Activated CD8-positive, alpha-beta T cell treated with anti-CD3 and anti-CD28 coated beads for 36 hours (primary cell): ENCODE data around the gene ANAPC13. TPM values are rescaled to one million over a fixed set of nuclear protein-coding genes. Genes with fewer than 3 reads are reported as not detected.

Experiments
- ATAC-seq: fragments of 200-7000 bp; cut with Tn5 transposase; one replicate; pipeline ENCODE4 v1.10.0; 2021; ENCODE audit warnings: mild to moderate bottlenecking, moderate library complexity
- CTCF ChIA-PET: fragments of 350-600 bp; sonication (Branson Sonifier 250); formaldehyde crosslinking; loops from one replicate; lab custom pipeline; 2021; ENCODE audit warnings: antibody characterized with exemption; lab: Charles Lee
- POLR2A ChIA-PET: fragments of 350-600 bp; sonication (Branson Sonifier 250); formaldehyde crosslinking; loops from one replicate; lab custom pipeline; 2021; ENCODE audit warnings: antibody characterized with exemption; lab: Charles Lee
- DNase-seq: peaks from one replicate; pipeline ENCODE4 v3.0.0-alpha.2; 2020
- H3K27ac Mint-ChIP-seq: one replicate; pipeline ENCODE4 v1.8.0; 2021; ENCODE audit warnings: mild to moderate bottlenecking, mixed read lengths
- H3K27me3 Mint-ChIP-seq: one replicate; pipeline ENCODE4 v1.8.0; 2021; ENCODE audit warnings: mixed read lengths
- H3K36me3 Mint-ChIP-seq: one replicate; pipeline ENCODE4 v1.8.0; 2021; ENCODE audit warnings: low read depth, mixed read lengths
- H3K4me1 Mint-ChIP-seq: one replicate; pipeline ENCODE4 v1.8.0; 2021; ENCODE audit warnings: low read depth, mixed read lengths
- H3K4me3 Mint-ChIP-seq: one replicate; pipeline ENCODE4 v1.8.0; 2021; ENCODE audit warnings: mild to moderate bottlenecking, moderate library complexity, mixed read lengths
- H3K9me3 Mint-ChIP-seq: one replicate; pipeline ENCODE4 v1.8.0; 2021; ENCODE audit warnings: mixed read lengths
- intact Hi-C: fragments of 100-400 bp; cut with micrococcal nuclease; formaldehyde crosslinking; loops from one replicate; pipeline ENCODE4 v1.10.0; 2022
- total RNA-seq, 2 experiments: library from RNA; stranded (reverse); gene quantifications; one replicate each; pipeline ENCODE4 v1.2.3, GENCODE V29; 2021
- TF ChIP-seq, protein P1 (sequence below): fragments of 200-600 bp; IDR thresholded peaks from one replicate; pipeline ENCODE4 v1.8.0; 2022; ENCODE audit warnings: antibody characterized with exemption, mild to moderate bottlenecking

ANAPC13 gene
- total RNA-seq, 2 experiments from 2014 or later: 27.3 to 28.0 TPM

DNA sequence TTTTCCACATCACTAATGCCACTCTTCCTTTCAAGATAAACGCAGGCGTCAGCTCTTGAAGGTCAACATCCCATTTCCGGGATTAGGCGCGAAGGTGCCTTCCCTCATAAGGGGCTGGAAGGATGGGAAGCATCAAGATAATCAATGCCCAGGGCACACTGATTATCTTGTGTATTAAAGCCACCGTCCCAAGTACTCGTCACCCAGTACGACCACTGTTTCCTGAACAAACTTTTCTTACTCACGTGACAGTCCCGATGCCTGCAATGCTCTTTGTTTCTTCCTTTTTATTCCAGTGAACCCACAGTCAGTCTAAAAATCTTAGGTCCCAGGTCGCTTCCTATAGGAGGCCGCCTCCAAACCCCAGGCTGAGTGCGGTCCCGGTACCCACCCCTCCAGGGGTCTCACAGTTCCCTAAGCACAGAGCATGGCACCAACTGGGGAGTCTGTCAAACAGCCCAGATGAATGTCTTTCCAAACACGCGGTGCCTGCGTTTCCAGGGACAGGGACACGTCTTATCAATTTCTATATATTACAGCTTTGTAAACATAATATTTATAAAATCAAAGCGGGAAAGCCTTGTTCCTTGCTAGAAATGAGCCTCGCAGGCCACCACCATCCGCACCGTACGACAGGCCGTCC lies 589 bp downstream of the ANAPC13 start:
- no peaks in the 10 kb centered on the region for H3K9me3 Mint-ChIP-seq
- POLR2A ChIA-PET: interaction anchor here (1.0 to 1.8 kb wide), 6 partner anchors 8 to 253 kb away, joined by 3 to 6 read pairs (median 5); partner anchors contain the start of gene RYK
- peak overlapping the region; percentile 99 for H3K27ac Mint-ChIP-seq
- peaks cover 43% of the 10 kb centered on the region for H3K4me1 Mint-ChIP-seq
- peaks cover 39% of the 10 kb centered on the region for H3K36me3 Mint-ChIP-seq
- CTCF ChIA-PET: interaction anchor here (1.2 to 8.0 kb wide), 4 partner anchors 10 to 273 kb away, joined by 3 to 68 read pairs (median 12); no protein-coding TSS in a partner anchor
- TF ChIP-seq, protein P1, sequence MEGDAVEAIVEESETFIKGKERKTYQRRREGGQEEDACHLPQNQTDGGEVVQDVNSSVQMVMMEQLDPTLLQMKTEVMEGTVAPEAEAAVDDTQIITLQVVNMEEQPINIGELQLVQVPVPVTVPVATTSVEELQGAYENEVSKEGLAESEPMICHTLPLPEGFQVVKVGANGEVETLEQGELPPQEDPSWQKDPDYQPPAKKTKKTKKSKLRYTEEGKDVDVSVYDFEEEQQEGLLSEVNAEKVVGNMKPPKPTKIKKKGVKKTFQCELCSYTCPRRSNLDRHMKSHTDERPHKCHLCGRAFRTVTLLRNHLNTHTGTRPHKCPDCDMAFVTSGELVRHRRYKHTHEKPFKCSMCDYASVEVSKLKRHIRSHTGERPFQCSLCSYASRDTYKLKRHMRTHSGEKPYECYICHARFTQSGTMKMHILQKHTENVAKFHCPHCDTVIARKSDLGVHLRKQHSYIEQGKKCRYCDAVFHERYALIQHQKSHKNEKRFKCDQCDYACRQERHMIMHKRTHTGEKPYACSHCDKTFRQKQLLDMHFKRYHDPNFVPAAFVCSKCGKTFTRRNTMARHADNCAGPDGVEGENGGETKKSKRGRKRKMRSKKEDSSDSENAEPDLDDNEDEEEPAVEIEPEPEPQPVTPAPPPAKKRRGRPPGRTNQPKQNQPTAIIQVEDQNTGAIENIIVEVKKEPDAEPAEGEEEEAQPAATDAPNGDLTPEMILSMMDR: no peak
- DNase-seq (peak; percentile 95), ATAC-seq (peak; percentile 8)
- intact Hi-C loops: no loop called here
- peak overlapping the region; percentile 91 for H3K4me3 Mint-ChIP-seq
- H3K27me3 Mint-ChIP-seq: no peaks in the 10 kb centered on the region

DNA sequence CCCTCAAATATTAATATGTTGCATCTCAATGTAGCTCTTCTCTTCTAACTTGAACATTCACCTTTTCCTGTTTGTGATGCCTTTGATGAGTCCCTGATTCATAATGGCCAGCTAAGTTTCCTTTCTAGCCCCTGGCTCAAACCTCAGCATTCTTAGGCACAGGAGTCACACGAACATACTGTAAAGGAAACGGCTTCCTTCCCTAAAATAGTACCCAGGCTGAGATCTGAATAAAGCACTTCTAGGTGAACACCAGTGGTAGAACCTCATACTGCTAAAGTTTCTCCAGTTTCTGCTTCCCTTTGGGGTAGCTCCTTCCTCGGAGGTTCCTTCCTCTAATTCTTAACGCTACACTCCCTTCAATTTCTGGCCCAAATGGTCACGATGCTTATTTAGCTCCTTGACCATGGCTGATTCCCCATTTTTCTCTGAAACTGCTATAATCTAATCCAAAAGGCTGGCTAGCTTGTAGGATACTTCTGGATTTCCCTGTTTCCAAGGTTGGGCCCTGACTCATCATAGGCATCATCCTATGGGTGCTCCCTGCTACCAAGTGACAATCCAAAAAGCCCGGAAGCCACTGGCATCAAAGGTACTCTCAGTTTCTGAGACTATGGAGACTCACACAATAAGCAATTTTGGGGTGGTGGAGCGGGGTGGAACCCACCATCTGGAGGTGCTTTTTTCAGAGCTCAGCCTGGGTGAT lies 2.4 kb downstream of the ANAPC13 start:
- H3K9me3 Mint-ChIP-seq: no peaks in the 10 kb centered on the region
- TF ChIP-seq, protein P1: no peak
- H3K36me3 Mint-ChIP-seq: peaks cover 47% of the 10 kb centered on the region
- H3K4me3 Mint-ChIP-seq: peak overlapping the region; percentile 91
- no peak for ATAC-seq
- no peaks in the 10 kb centered on the region for H3K27me3 Mint-ChIP-seq
- peaks cover 33% of the 10 kb centered on the region for H3K4me1 Mint-ChIP-seq
- no peak for DNase-seq
- intact Hi-C loops: no loop called here
- POLR2A ChIA-PET: no interaction called here
- CTCF ChIA-PET: interaction anchor here (1.2 to 8.0 kb wide), 7 partner anchors 9 to 311 kb away, joined by 3 to 68 read pairs (median 6); no protein-coding TSS in a partner anchor
- H3K27ac Mint-ChIP-seq: peak overlapping the region; percentile 4

DNA sequence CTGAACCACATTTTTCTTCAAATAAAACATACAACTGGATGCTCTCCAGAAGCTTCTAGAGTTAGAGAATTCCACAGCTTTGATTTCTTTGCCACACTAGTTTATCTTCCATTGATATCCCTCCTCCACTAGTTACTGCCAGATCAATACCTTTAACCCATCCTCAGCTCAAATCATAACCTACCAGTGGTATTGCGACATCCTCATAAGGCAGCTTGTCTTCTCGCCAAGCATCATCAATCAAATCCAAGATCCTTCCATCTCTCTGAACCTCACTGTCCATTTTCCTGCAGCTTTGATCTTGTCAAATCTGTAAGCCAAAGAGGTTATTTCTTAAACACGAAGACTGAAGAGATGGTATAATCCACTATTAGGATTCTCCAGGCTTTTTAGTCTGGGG lies 3.2 kb downstream of the ANAPC13 start:
- ATAC-seq (no peak), DNase-seq (no peak)
- ChIA-PET CTCF (interaction anchor here (0.8 to 8.0 kb wide), 9 partner anchors 8 to 290 kb away, joined by 3 to 68 read pairs (median 4); no protein-coding TSS in a partner anchor), POLR2A (no interaction called here)
- intact Hi-C loops: no loop called here
- TF ChIP-seq, protein P1: no peak
- Mint-ChIP-seq H3K36me3 (peaks cover 45% of the 10 kb centered on the region), H3K4me3 (no peak overlapping the region), H3K27ac (peak overlapping the region; percentile 4), H3K4me1 (peaks cover 26% of the 10 kb centered on the region), H3K27me3 (no peaks in the 10 kb centered on the region), H3K9me3 (no peaks in the 10 kb centered on the region)

DNA sequence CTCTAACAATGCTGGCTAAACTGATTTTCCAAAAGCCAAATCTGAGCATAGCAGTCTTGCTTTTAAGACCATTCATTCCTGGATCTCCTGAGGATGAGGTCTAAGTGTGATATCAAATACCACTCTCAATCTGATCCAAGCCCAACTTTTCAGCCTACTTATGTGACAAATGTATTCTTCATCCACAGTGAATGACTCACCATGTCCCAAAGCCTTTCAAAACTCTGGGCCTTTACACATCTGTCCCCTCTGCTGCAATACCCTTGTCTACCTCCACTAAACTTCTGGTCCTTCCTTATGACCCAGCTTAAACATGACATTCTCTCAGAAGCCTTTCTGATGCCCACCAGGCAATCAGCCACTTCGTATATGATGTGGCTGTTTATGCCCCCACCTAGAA lies 4.6 kb downstream of the ANAPC13 start:
- intact Hi-C loops: no loop called here
- POLR2A ChIA-PET: interaction anchor here (0.6 kb wide), 1 partner anchor 10 kb away, joined by 5 read pairs; no protein-coding TSS in a partner anchor
- no peak for ATAC-seq

More for the DNA sequence above, 4.6 kb downstream of the ANAPC13 start:
- H3K4me1 Mint-ChIP-seq: peaks cover 20% of the 10 kb centered on the region
- no peaks in the 10 kb centered on the region for H3K27me3 Mint-ChIP-seq
- H3K9me3 Mint-ChIP-seq: no peaks in the 10 kb centered on the region
- H3K27ac Mint-ChIP-seq: no peak overlapping the region
- DNase-seq: no peak
- H3K36me3 Mint-ChIP-seq: peaks cover 44% of the 10 kb centered on the region
- TF ChIP-seq, protein P1: no peak
- CTCF ChIA-PET: interaction anchor here (1.1 to 8.0 kb wide), 6 partner anchors 7 to 176 kb away, joined by 3 to 68 read pairs (median 4); no protein-coding TSS in a partner anchor
- no peak overlapping the region for H3K4me3 Mint-ChIP-seq
